ENCODE results near the gene RNF222. TPM values are rescaled to one million over a fixed set of nuclear protein-coding genes. Genes with fewer than 3 reads are reported as not detected.
A peak's percentile ranks its signal among the peaks of the same experiment; 100 is the strongest.

Gene RNF222
- total RNA-seq, 4 donors from 2014 or later, result not detected

GRCh38 chr17:8368193-8368592 is 29.4 kb downstream of the RNF222 start:
- H3K9me3 ChIP-seq, result no peaks in the 10 kb centered on the region
- no peak overlapping the region for H3K27ac ChIP-seq
- no peak overlapping the region for H3K4me3 ChIP-seq (replicated peaks in 1 of 3)
- WGBS, 2 donors, result 81 to 93% methylated on average over 3 of the region's 3 CpGs
- DNase-seq, result no peak
- TF ChIP-seq, protein P1, sequence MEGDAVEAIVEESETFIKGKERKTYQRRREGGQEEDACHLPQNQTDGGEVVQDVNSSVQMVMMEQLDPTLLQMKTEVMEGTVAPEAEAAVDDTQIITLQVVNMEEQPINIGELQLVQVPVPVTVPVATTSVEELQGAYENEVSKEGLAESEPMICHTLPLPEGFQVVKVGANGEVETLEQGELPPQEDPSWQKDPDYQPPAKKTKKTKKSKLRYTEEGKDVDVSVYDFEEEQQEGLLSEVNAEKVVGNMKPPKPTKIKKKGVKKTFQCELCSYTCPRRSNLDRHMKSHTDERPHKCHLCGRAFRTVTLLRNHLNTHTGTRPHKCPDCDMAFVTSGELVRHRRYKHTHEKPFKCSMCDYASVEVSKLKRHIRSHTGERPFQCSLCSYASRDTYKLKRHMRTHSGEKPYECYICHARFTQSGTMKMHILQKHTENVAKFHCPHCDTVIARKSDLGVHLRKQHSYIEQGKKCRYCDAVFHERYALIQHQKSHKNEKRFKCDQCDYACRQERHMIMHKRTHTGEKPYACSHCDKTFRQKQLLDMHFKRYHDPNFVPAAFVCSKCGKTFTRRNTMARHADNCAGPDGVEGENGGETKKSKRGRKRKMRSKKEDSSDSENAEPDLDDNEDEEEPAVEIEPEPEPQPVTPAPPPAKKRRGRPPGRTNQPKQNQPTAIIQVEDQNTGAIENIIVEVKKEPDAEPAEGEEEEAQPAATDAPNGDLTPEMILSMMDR (IDR thresholded peaks at IDR 0.05), result no peak
- H3K4me1 ChIP-seq, result peaks cover 0 to 4% of the 10 kb centered on the region in 2 donors
- H3K27me3 ChIP-seq, result no peaks in the 10 kb centered on the region
- intact Hi-C loops (cut with DNase I), result no loop called here
- peaks cover 6 to 10% of the 10 kb centered on the region in 2 donors for H3K36me3 ChIP-seq

DNA sequence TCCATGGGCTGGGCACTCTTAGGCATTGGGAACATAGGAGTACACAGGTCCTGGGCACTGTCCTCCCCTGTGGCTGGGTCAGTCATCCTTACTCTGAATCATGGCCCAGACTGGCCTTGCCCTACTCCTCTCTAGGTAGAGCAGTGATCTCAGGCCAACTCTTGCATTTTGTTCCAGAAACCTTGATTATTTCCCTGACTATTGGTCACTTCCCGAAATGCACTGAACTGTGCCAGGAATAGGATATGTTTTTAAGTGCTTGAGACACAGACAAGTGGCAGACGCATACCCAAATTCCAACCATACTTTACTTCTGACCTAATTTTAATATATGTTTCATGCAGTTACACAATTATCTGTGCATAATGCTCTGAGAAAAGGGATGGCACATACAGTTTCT is 31.4 kb downstream of the RNF222 start:
- TF ChIP-seq, protein P1 (IDR thresholded peaks at IDR 0.05), result no peak
- no peak for TF ChIP-seq POLR2A (IDR thresholded peaks at IDR 0.05)
- DNase-seq, result no peak
- peak overlapping the region in 1 of 3 donors; percentile 5 for H3K27ac ChIP-seq
- H3K27me3 ChIP-seq, result no peaks in the 10 kb centered on the region
- peaks cover 0 to 15% of the 10 kb centered on the region in 2 donors for H3K4me1 ChIP-seq
- no peaks in the 10 kb centered on the region for H3K9me3 ChIP-seq
- 65 to 72% methylated on average over 2 of the region's 2 CpGs for WGBS, 2 donors
- intact Hi-C loops (cut with DNase I), result no loop called here
- no peak overlapping the region for H3K4me3 ChIP-seq (replicated peaks in 1 of 3)
- peaks cover 6 to 10% of the 10 kb centered on the region in 2 donors for H3K36me3 ChIP-seq

DNA sequence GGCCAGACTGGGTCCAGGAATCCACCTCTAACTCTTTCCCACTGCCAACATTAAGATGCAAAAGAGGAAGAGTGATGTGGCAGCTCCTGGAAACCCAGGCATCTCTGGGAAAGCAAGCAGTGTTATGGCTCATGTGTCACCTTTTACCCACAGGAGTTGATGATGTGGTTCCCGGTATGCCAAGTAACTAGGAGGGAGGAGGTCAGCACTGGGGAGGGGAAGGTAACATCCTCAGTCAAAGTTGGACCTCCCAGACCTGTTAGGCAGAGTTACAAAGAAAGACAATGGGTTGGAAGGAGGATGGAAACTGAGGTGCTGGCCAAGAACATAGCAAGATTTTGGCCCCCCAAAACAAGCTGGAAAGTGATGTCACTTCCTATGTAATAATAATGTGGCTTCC is 32.5 kb downstream of the RNF222 start:
- intact Hi-C loops (cut with DNase I), result no loop called here
- H3K4me3 ChIP-seq (replicated peaks in 1 of 3), result no peak overlapping the region
- H3K27ac ChIP-seq, result no peak overlapping the region
- DNase-seq, result no peak
- H3K4me1 ChIP-seq, result peaks cover 0 to 18% of the 10 kb centered on the region in 2 donors
- H3K27me3 ChIP-seq, result no peaks in the 10 kb centered on the region
- no peaks in the 10 kb centered on the region for H3K9me3 ChIP-seq
- 71 to 100% methylated on average over 1 of the region's 1 CpG for WGBS, 2 donors
- peaks cover 6 to 10% of the 10 kb centered on the region in 2 donors for H3K36me3 ChIP-seq
- TF ChIP-seq, protein P1 (IDR thresholded peaks at IDR 0.05), result no peak
- TF ChIP-seq POLR2A (IDR thresholded peaks at IDR 0.05), result no peak

DNA sequence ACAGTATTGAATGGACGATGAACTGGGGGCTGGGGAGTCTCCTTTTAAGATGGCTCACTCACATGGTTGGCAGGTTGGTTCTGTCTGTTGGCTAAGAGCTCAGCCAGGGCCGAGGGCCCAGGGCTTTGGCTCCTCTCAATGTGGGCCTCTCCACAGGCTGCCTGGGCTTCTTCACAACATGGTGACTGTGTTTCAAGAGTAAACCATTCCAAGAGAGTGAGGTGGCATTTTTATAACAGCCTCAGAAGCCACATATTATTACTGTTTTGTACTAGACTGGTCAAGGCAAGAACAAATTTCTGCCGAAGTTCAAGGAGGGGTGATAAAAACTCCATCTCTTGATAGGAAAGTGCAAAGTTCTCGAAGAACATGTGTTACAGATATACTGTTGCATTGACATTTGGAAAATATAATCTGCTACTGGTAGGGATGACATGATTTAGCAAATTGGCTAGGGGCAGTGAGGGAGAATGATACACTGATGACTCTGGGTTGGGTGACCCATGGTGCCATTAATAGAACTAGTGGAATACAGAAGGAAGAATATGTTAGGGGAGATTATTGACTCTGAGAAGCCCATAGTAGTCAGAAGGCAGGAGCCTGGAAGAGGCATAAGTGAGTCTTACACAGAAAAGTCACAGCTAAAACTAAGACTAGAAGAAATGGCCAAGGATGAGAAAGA is 34.8 kb downstream of the RNF222 start:
- no peaks in the 10 kb centered on the region for H3K36me3 ChIP-seq
- WGBS, 2 donors, result 77 to 93% methylated on average over 3 to 4 of the region's 4 CpGs

GRCh38 chr17:8360751-8361150 is 36.9 kb downstream of the RNF222 start:
- no peak overlapping the region for H3K4me3 ChIP-seq (replicated peaks in 1 of 3)
- H3K36me3 ChIP-seq, result no peaks in the 10 kb centered on the region
- peaks cover 0 to 18% of the 10 kb centered on the region in 2 donors for H3K4me1 ChIP-seq
- H3K9me3 ChIP-seq, result no peaks in the 10 kb centered on the region
- no peaks in the 10 kb centered on the region for H3K27me3 ChIP-seq
- DNase-seq, result no peak
- intact Hi-C loops (cut with DNase I), result no loop called here
- WGBS, 2 donors, result 62 to 67% methylated on average over 3 of the region's 3 CpGs
- no peak overlapping the region for H3K27ac ChIP-seq
- no peak for TF ChIP-seq POLR2A (IDR thresholded peaks at IDR 0.05)
- TF ChIP-seq, protein P1 (IDR thresholded peaks at IDR 0.05), result no peak

More for the DNA sequence above, 34.8 kb downstream of the RNF222 start:
- Histone ChIP-seq H3K4me1 (peaks cover 0 to 18% of the 10 kb centered on the region in 2 donors), H3K9me3 (no peaks in the 10 kb centered on the region), H3K4me3 (replicated peaks in 1 of 3) (no peak overlapping the region), H3K27me3 (no peaks in the 10 kb centered on the region), H3K27ac (no peak overlapping the region)
- TF ChIP-seq, protein P1 (IDR thresholded peaks at IDR 0.05), result no peak
- TF ChIP-seq POLR2A (IDR thresholded peaks at IDR 0.05), result no peak
- DNase-seq, result no peak
- intact Hi-C loops (cut with DNase I), result no loop called here
